ENCODE data around the gene ENDOV.
A peak's percentile ranks its signal among the peaks of the same experiment; 100 is the strongest.

Gene ENDOV

DNA sequence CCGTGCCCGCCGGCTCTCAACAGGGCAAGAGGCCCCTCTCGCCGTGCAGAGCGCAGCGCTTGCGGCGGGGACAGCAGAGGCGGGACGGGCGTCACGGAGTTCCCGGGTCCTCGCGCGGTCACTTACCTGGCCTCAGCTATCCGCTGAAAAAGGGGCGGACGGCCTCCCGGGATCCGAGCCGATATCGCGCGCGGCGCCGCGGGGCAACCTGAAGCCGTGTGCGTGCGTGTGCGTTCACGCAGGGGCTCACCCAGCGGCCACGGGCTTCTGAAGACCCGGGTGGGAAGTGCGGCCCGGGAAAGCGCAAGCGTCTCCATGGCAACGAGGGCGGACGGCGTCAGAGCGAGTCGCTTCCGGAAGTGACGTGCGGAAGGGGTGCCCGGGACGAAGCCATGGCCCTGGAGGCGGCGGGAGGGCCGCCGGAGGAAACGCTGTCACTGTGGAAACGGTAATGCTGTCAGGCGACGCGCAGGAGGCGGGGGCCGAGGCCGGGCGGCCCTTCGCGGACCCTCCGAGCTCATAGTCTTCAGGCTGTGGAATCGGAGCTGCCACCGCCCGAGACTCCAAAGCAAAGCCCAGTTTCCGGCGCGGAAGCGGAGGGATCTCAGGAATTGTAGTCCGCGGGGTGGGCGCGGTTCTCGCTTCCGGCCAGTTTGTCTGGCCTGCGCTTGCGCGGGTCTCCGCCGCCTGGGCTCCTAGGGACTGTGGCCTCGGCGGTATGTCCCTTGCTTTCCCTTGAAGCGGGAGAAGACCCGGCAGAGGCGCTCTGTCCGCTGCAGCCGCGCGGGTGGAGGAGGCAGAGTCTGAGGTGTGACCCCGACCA is at the start of gene ENDOV:
Gene ENDOV (plus strand): TSS at position 365 of the 823 bp plus-strand sequence. CDS start 28 bp downstream, at position 393.
- DNase-seq (ENCODE audit: low spot score in 2 of 2): peak; percentile 83 to 94
- in situ Hi-C loops (cut with MboI; ENCODE audit: low sequenced_read_pairs): no loop called here

DNA sequence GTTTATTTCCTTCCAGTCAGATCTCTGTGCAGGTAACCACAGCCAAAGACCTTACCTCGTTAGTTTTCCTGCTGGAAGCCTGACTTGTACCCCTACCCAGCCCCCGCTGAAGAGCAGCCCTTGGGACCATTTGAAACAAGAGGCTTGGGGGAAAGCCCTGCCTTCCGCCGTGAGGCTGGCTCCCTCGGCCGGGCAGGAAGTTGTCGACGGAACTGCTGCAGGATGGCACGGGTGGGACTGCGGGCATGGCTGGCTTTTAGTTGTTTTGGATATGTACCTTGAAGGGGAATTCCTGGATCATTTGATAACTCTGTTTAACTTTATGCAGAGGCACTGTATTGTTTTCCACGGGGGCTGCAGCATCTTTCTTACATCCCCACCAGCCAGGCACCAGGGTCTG is 49.0 kb upstream of the ENDOV start:
- no peaks in the 10 kb centered on the region for H3K27me3 ChIP-seq (ENCODE audit: low read depth)
- no peaks in the 10 kb centered on the region for H3K9me3 ChIP-seq
- no peak for DNase-seq (ENCODE audit: low spot score in 2 of 2)
- in situ Hi-C loops (cut with MboI; ENCODE audit: low sequenced_read_pairs): no loop called here
- H3K36me3 ChIP-seq (replicated peaks): peaks cover 50% of the 10 kb centered on the region
- no peaks in the 10 kb centered on the region for H3K4me1 ChIP-seq
- H3K4me3 ChIP-seq: no peak overlapping the region

More for the DNA sequence above, at the start of gene ENDOV:
- Histone ChIP-seq H3K27me3 (ENCODE audit: low read depth) (no peaks in the 10 kb centered on the region), H3K36me3 (replicated peaks) (peaks cover 3% of the 10 kb centered on the region), H3K4me3 (peak within 1 kb of the TSS; percentile 100), H3K4me1 (peaks cover 6% of the 10 kb centered on the region; the same call in 1 of the 2 replicates), H3K9me3 (no peaks in the 10 kb centered on the region; the same call in 1 of the 2 replicates)

DNA sequence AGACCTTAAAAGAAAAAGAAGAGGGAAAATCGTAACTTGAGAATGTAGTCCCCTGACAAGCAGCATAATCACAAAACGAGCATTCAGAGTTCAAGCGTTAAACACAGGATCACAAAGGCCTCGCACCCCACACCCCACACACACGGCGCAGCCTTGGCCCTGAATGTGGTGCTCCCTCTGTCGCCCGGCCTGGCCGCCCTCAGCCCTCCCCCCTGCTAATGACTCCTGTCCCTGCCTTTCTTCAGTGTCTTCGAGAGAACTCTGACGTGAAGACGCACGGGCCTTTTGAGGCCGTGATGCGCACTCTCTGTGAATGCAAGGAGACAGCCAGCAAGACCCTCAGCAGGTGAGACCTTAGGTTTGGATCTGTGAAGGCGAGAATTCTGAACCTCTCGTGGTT is 47.5 kb upstream of the ENDOV start:
- Histone ChIP-seq H3K4me1 (no peaks in the 10 kb centered on the region), H3K27me3 (ENCODE audit: low read depth) (no peaks in the 10 kb centered on the region), H3K9me3 (no peaks in the 10 kb centered on the region), H3K36me3 (replicated peaks) (peaks cover 42% of the 10 kb centered on the region), H3K4me3 (no peak overlapping the region)
- in situ Hi-C loops (cut with MboI; ENCODE audit: low sequenced_read_pairs): no loop called here
- no peak for DNase-seq (ENCODE audit: low spot score in 2 of 2)

DNA sequence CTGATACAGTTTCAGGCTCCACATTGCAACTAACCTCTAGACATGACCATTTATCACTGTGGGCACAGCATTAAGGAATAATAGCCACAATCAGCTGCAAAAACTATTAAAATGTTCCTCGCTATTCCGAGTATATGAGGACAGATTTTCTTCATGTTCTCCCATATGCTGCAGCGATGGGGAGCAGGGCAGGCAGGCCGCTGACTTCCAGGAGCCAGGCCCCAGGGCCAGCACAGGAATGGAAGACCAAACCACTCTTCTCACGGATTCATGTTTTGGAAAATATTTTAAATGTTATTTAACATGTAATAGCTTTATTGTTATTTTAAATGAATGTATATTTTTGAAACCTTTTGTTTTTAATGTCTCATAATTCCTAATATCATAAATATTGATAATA is 43.8 kb upstream of the ENDOV start:
- Histone ChIP-seq H3K4me3 (no peak overlapping the region), H3K36me3 (replicated peaks) (peaks cover 35% of the 10 kb centered on the region), H3K9me3 (no peaks in the 10 kb centered on the region), H3K4me1 (no peaks in the 10 kb centered on the region), H3K27me3 (ENCODE audit: low read depth) (no peaks in the 10 kb centered on the region)
- DNase-seq (ENCODE audit: low spot score in 2 of 2): no peak
- in situ Hi-C loops (cut with MboI; ENCODE audit: low sequenced_read_pairs): no loop called here

DNA sequence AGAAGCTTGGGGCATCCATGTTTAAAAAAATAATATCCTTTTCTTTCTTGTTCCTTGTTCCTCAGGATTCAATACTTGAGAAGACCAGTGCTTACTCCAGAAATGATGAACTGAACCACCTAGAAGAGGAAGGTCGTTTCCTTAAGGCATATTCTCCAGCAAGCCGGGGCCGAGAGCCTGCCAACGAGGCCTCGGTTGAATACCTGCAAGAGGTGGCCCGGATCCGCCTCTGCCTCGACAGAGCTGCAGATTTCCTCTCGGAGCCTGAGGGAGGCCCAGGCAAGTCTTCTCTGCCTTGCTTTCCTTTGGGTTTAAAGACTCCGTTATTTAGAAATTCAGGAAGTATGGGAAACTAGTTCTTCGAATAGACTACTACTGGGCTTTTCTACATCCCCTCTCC is 42.5 kb upstream of the ENDOV start:
- Histone ChIP-seq H3K27me3 (ENCODE audit: low read depth) (no peaks in the 10 kb centered on the region), H3K9me3 (no peaks in the 10 kb centered on the region), H3K36me3 (replicated peaks) (peaks cover 46% of the 10 kb centered on the region), H3K4me3 (no peak overlapping the region), H3K4me1 (no peaks in the 10 kb centered on the region)
- no peak for DNase-seq (ENCODE audit: low spot score in 2 of 2)
- in situ Hi-C loops (cut with MboI; ENCODE audit: low sequenced_read_pairs): no loop called here

DNA sequence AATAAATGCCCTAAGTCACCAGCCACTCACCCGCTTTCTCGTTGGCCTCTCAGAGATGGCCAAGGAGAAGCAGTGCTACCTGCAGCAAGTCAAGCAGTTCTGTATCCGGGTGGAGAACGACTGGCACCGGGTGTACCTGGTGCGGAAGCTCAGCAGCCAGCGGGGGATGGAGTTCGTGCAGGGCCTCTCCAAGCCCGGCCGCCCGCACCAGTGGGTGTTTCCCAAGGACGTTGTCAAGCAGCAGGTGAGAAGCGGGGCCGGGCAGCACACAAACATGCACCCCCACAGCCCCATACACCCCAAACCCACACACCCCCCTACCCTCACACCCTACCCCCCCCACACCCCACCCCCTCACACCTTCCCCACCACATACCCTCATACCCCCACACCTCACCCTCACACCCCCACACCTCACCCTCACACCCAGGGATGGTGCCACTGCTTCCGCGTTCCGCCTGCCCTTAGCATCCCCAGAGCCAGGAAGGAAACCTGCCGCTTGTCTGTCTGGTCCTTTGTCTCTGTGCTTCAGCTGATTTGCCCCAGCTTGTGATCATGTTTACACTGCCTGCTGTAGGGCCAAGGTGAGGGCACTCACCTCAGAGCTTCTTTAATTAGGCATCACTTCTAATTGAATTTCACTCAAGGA is 41.9 kb upstream of the ENDOV start:
- no peak for DNase-seq (ENCODE audit: low spot score in 2 of 2)
- H3K4me3 ChIP-seq: no peak overlapping the region
- no peaks in the 10 kb centered on the region for H3K27me3 ChIP-seq (ENCODE audit: low read depth)
- in situ Hi-C loops (cut with MboI; ENCODE audit: low sequenced_read_pairs): no loop called here
- no peaks in the 10 kb centered on the region for H3K4me1 ChIP-seq
- H3K36me3 ChIP-seq (replicated peaks): peaks cover 46% of the 10 kb centered on the region
- no peaks in the 10 kb centered on the region for H3K9me3 ChIP-seq

DNA sequence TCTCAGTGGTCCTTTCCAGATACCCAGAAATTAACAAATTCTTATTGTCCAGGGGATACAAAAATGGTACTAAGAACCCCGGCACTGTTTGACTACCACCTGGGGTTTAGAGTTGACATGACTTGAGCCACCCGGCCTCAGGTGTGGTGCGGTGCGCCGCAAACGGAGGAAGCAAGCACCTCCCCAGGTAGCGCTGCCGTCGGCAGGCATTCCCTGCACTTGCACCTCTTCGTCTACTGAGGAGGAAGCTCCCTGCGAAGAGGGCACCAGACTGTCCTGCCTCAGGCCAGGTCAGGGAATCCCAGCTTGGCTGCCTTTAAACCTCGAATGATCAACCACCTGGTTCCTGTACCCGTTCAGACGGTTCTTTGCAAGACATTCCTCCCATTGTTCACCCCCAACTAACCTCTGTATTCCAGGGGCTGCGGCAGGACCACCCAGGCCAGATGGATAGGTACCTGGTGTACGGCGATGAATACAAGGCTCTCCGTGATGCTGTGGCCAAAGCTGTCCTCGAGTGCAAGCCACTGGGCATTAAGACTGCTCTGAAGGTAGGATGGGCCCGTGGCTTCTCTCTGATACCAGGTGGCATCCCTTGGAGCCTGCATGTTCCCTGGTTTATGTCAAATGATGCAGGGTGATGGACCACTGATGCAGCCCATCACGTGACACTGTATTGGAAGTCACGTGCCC is 40.8 kb upstream of the ENDOV start:
- in situ Hi-C loops (cut with MboI; ENCODE audit: low sequenced_read_pairs): no loop called here
- no peaks in the 10 kb centered on the region for H3K27me3 ChIP-seq (ENCODE audit: low read depth)
- peaks cover 44% of the 10 kb centered on the region for H3K36me3 ChIP-seq (replicated peaks)
- no peak overlapping the region for H3K4me3 ChIP-seq
- no peaks in the 10 kb centered on the region for H3K4me1 ChIP-seq
- no peak for DNase-seq (ENCODE audit: low spot score in 2 of 2)
- H3K9me3 ChIP-seq: no peaks in the 10 kb centered on the region

DNA sequence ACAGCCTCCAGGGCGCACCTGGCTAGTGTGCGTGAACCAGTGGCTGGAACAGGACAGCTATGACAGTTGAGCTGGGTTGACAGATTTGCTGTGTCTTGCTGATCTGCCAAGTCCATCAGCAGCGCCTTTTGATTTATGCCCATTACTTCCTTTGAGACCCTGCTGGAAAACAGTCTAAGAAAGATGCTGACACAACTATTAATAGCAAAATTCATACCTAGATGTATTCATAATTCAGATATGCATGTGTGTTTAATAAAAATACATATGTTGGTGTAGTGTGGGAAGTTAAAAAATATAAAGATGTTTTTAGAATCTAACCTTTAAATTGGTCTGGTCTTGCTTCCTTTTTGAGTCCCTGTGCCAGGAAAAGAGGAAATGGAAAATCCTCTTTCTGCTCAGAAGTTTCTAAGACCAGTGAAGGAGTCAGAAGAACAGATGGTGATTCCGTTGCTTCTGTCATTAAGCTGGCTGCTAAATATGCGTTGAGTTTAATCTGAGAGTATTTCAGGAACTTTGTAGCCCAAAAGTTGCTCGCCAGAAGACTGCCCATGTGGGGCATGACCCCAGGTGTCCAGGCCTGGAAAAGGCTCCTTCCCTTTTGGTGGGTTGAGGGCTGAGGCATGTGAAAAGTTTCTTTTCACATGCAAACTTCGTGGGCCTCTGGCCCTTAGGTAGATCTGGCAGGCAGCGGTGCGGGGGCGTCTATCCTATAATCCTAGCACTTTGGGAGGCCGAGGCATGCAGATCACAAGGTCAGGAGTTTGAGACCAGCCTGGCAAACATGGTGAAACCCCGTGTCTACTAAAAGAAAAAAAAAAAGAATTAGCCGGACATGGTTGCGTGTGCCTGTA is 40.0 kb upstream of the ENDOV start:
- Histone ChIP-seq H3K4me1 (no peaks in the 10 kb centered on the region), H3K9me3 (no peaks in the 10 kb centered on the region), H3K27me3 (ENCODE audit: low read depth) (no peaks in the 10 kb centered on the region), H3K4me3 (no peak overlapping the region), H3K36me3 (replicated peaks) (peaks cover 44% of the 10 kb centered on the region)
- in situ Hi-C loops (cut with MboI; ENCODE audit: low sequenced_read_pairs): no loop called here
- no peak for DNase-seq (ENCODE audit: low spot score in 2 of 2)

DNA sequence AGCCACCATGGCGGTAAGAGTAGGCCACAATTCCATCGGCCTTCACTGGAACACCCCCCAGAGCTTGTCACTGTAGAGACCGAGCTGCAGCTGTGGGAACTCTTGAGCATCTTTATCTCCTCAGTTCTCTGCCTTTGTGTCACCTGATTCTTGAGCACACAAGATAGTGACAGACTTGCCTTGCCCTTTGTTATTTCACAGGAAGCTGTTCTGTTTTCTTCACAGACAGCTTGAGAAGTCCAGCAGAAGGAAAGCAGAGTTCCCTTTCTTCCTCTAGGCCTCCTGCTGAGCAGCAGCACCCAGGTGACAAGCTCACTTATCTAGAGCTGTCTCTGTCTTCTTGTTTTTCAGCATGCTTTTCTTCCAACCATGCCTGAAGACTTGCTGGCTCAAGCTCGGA is 38.4 kb upstream of the ENDOV start:
- H3K4me3 ChIP-seq: no peak overlapping the region
- peaks cover 46% of the 10 kb centered on the region for H3K36me3 ChIP-seq (replicated peaks)
- no peak for DNase-seq (ENCODE audit: low spot score in 2 of 2)

DNA sequence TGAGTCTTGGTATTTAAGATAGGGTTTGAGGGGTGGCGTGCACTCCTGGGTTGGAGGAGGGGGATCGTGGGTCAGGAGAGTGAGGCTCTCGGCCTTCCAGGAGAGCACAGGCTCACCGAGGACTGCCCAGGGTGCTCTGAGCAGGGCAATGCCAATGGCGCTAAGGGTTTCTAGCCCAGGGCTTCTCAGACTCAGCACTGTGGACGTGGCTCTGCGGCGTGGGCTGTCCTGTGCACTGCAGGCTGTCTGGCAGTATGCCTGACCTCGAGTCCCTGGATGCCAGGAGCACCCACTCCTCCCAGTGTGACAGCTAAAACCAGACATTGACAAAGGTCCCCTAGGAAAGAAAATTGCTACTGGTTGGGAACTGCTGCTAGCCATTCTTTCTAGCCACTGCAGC is 37.2 kb upstream of the ENDOV start:
- H3K4me1 ChIP-seq: no peaks in the 10 kb centered on the region
- H3K9me3 ChIP-seq: no peaks in the 10 kb centered on the region
- in situ Hi-C loops (cut with MboI; ENCODE audit: low sequenced_read_pairs): no loop called here
- no peak for DNase-seq (ENCODE audit: low spot score in 2 of 2)
- peaks cover 53% of the 10 kb centered on the region for H3K36me3 ChIP-seq (replicated peaks)
- no peak overlapping the region for H3K4me3 ChIP-seq
- no peaks in the 10 kb centered on the region for H3K27me3 ChIP-seq (ENCODE audit: low read depth)

More for the DNA sequence above, 38.4 kb upstream of the ENDOV start:
- H3K9me3 ChIP-seq: no peaks in the 10 kb centered on the region
- no peaks in the 10 kb centered on the region for H3K27me3 ChIP-seq (ENCODE audit: low read depth)
- in situ Hi-C loops (cut with MboI; ENCODE audit: low sequenced_read_pairs): no loop called here
- no peaks in the 10 kb centered on the region for H3K4me1 ChIP-seq

DNA sequence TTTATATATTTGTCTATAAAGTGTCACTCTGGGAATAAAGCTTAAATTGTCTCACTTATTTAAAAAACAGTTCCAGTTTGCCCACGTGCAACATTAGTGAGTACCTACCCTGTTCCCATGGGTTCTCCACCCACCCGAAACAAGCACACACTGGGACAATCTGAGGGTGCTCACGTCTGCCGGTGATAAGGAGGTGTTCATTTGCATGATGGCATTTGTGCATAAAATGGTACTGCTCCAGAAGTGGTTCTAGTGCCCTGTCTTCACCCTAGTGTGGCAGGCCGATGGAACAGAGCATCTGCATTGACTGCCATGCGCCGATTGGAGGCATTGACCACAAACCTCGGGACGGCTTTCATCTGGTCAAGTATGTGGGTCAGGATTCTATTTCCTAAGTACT is 35.6 kb upstream of the ENDOV start:
- Histone ChIP-seq H3K4me1 (no peaks in the 10 kb centered on the region), H3K27me3 (ENCODE audit: low read depth) (no peaks in the 10 kb centered on the region), H3K9me3 (no peaks in the 10 kb centered on the region), H3K36me3 (replicated peaks) (peaks cover 62% of the 10 kb centered on the region), H3K4me3 (no peak overlapping the region)
- no peak for DNase-seq (ENCODE audit: low spot score in 2 of 2)
- in situ Hi-C loops (cut with MboI; ENCODE audit: low sequenced_read_pairs): no loop called here

DNA sequence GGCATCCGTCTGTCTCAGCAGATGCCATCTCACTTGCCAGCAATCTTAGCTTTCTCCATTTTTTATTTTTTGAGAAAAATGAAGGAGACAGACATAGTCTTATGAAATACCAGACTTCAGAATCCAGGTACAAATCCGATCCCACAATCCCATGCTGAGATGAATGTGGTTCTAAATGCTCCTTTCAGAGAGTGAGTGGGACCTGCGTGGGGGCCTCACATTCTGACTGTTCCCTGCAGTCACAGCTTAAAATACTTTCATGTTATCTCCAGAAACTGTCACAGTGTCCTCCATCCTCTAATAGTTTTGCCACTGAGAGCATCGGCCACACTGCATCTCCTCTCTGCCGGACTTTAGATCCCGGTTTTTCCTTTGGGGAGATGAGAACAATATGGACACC is 34.9 kb upstream of the ENDOV start:
- no peak overlapping the region for H3K4me3 ChIP-seq
- in situ Hi-C loops (cut with MboI; ENCODE audit: low sequenced_read_pairs): no loop called here
- H3K9me3 ChIP-seq: no peaks in the 10 kb centered on the region
- H3K36me3 ChIP-seq (replicated peaks): peaks cover 59% of the 10 kb centered on the region
- DNase-seq (ENCODE audit: low spot score in 2 of 2): no peak
- H3K4me1 ChIP-seq: no peaks in the 10 kb centered on the region
- H3K27me3 ChIP-seq (ENCODE audit: low read depth): no peaks in the 10 kb centered on the region

DNA sequence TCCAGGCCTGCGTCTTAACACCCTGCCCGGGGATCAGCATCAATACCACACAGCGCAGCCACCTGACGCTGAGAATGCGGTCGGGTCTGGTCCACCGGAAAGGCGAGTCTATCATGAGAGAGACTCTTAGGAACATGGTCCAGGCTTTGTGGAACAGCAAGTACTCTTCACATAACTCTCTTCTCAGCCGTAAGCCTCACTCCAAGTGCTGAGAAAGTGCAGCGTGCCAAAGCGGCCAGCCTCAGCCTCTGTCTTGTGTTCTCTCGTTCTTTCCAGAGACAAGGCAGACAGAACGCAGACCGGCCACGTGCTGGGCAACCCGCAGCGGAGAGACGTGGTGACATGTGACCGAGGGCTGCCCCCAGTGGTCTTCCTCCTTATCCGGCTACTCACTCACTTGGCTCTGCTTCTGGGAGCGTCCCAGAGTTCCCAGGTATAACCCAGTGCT is 34.4 kb upstream of the ENDOV start:
- H3K9me3 ChIP-seq: no peaks in the 10 kb centered on the region
- no peak overlapping the region for H3K4me3 ChIP-seq
- H3K4me1 ChIP-seq: no peaks in the 10 kb centered on the region
- DNase-seq (ENCODE audit: low spot score in 2 of 2): no peak
- peaks cover 58% of the 10 kb centered on the region for H3K36me3 ChIP-seq (replicated peaks)
- in situ Hi-C loops (cut with MboI; ENCODE audit: low sequenced_read_pairs): no loop called here
- H3K27me3 ChIP-seq (ENCODE audit: low read depth): no peaks in the 10 kb centered on the region

Data from HAP-1 (cell line).